Islet precursor cell (in vitro differentiated cells): ENCODE data around the gene A4GNT.
A peak's percentile ranks its signal among the peaks of the same experiment; 100 is the strongest.
"Not testable (repeated sequence)": the region's sequence is repeated elsewhere in the genome, so short reads cannot be mapped to it uniquely, and the experiment has no call there.

Experiments used
- DNase-seq: peaks from one replicate; pipeline ENCODE4 v3.0.0-alpha.2; 2018

Gene A4GNT

DNA sequence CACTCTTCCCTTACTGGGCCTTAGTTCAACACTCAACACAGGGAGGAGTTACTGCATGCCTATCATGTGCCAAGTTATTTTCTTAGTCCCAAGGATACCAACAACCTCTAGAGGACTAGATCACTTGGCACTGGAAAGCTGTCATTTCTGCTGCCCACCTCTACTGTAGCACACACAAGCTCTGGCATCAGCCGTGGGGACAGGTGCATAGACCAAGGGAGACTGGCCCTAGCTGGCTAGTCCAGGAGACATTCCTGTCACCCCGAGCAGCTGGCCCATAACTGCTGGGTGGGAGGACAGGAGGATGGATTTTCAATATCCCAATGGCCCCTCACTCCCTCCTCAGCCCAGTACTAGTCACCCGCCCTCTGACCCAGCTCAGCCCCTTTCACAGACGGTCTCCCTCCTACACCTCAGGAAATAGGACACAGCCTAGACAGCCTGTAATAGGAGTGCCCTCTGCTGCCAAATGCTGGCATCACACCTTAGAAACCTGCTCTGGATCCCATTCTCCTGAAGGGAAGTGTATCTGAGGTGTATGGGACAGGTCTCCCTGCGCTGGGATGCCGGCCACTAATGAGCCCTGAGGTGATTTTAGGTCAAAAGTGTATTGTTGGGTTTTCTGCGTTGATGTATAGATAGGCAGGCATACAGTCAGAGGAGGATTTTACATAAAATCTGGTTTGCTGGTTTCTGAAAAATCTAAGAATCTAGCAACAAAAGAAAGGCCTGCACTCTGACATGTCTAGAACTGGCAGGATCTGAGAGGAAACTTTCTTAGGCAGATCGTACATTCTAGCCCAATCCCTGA is 13.4 kb downstream of the A4GNT start:
- peak; percentile 94 for DNase-seq

DNA sequence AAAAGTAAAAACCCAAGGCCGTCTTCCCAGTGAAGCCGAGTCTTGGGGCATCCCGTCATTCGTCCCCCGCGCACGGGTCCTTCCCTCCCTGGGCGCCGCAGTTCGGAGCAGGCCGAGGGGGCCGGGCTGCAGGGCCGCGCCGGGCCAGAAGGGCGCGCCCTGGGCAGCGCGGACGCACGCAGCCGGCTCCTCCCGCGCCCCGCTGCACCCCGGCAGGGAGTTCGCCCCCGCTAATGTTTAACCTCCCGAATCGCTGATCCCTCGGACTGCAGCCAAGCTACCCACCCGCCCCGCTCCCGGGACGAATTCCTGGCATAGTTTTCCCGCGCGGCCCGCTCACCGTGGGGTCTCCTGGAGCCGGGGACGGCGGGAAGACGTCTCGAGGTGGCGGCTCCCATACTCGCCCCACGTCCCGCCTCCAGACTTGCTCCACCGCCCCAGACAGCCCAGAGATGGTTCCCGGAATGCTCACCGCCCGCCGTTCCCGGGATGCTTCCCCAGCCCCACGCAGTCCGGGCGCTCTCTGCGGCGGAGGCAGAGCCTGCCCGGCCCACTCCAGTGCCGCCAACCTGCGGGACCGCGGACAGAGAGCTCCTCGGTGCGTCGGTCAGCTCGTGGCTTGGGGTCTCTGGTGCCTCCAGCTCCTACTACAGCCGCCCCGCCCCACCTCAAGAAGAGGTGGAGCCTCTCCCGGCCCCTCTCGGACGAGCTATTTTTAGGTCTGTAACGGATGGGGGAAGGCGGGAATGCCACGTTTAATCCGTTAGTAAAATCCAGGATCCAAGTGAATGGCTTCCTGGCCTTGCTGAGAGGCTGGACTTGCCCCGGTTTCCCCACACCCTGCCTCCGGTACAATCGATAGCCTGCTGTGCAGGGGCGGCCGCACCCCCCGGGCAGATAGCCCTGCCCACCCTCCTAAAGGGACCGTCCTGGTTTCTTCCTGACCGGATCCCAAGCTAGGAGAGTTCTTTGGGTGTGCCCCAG is 16.9 kb downstream of the A4GNT start, which contains the start of gene DZIP1L:
DZIP1L (minus strand) TSS at position 621 of the 984 bp plus-strand sequence. CDS start 11,637 bp downstream, outside the sequence.
- DNase-seq: peak; percentile 91

DNA sequence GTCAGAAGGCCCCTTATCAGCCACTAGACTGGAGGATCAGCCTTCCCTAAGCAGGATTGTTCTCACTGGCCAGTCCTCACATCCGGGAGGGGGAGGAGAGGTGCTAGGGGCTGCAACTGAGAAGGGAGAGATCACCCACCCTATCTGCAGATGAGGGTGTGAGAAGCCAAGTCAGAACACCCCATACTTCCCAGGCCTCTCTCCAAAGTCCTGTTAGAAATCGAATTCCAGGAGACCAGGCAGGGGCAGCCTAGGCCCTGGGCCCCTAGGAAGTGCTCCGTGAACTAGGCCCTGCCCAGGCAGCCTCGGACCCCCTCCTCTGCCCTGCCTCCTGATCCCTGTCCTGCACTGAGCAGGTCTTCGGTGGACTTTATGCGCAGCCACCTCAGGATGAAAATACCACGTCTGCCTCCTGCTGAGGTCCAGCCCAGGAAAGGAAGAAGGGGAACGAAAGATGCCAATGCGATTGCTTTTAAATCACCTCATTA is 17.7 kb downstream of the A4GNT start:
- DNase-seq: peak; percentile 72

DNA sequence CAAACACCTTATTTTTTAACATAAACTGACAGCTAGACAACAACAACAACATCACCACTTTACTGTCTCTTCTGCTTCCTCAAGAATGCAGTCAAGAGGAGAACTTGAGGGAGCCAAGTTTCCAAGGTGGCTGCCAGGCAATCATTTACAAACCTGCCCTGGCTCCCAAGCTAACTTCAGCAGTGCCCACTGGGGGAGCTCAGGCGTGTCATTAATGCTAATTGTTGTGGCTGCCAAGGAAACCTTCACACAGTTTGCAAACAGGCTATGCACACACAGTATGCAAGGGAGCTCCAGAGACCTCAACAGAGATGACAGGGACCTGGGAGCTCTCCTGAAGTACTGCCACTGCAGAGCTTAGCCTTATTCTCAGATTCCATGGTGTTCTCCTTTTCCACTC is 18.9 kb downstream of the A4GNT start:
- peak; percentile 63 for DNase-seq

DNA sequence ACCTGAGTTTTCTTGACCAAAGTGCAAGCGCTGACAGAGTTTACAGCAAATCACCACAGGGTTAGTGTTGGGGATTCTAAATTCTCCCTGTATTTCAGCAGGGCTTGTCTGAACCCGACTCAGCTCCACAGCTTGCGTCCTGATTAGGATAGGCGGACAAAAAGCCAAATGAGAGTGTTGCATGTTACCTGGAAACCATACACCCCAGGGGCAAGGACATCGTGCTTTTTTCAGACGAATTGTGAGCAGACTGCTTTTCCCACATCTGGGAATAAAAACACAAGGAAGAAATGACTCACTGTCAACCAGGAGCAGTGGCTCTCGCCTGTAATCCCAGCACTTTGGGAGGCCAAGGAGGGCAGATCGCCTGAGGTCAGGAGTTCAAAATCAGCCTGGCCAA is 19.8 kb downstream of the A4GNT start:
- DNase-seq: peak; percentile 63

DNA sequence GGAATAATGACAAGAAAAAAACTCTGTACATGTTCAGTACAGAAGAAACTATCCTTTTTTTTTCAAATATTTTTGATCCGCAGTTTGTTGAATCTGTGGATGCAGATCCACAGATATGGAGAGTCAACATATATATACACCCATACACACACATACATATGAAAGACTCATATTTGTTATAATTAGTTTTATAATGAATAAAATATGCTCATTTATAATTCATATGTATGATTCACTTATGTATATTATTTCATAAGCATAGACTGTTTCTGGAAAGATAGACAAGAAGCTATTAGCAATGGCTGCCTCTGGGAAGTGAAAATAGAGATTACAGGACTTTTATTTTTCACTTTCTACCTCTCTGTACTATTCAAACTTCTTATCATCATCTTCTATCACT is 26.6 kb downstream of the A4GNT start:
- DNase-seq: no peak

DNA sequence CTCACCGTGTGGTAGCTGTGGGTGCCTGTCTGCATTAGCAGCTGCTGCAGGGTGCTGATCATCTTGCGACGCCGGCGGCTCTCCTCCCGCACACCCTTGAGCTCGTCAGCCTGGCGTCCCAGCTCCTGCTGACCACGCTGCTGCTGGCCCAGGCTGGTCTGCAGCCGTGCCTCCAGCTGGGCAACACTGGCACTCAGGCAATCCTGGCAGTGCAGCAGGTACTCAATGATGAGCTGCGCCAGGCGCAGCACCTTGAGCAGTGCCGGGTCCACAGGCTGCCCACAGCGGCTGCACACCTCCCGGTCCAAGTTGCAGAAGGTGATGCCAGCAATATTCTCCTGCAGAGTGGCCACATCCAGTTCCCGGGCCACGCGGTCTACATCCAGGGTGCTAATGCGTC is 28.7 kb downstream of the A4GNT start:
- DNase-seq: no peak

DNA sequence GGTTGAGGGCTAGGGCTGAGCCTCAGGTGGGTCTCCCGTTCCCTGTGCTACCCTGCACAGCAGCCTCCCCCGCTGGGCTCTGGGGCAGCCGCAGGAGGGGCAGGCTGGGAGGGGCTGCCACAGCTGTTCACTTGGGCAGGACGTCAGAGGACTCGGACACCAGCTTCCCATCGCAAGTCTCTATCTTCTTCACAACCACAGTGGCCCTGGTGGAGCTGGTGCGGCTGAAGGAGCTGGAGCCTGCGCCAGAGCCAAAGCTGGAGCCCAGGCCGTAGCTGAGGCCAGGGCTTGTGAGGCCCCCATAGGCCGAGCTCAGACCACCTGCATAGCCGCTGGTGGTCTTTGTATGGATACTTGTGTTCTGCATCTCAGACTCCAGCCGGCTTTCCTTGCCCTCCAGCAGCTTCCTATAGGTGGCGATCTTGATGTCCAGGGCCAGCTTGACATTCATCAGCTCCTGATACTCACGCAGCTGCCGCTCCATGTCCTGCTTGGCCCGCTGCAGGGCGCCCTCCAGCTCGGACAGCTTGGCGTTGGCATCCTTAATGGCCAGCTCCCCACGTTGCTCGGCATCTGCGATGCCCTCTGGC is 30.7 kb downstream of the A4GNT start:
- not testable (repeated sequence) for DNase-seq

DNA sequence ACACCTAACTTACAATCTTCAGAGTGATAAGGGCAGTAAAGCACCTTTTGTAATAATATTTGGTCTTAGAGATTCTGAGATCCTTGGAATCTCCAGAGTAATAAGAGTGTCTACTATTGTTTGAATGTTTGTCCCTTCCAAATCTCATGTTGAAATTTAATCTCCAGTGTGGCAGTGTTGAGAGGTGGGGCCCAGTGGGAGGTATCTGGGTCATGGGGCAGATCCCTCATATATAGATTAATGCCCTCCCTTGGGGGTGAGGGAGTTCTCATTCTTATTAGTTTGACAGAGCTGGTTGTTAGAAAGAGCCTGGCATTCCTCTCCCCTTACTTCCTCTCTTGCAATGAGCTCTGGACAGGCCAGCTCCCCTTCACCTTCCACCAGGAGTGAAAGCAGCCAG is 32.8 kb downstream of the A4GNT start:
- no peak for DNase-seq

DNA sequence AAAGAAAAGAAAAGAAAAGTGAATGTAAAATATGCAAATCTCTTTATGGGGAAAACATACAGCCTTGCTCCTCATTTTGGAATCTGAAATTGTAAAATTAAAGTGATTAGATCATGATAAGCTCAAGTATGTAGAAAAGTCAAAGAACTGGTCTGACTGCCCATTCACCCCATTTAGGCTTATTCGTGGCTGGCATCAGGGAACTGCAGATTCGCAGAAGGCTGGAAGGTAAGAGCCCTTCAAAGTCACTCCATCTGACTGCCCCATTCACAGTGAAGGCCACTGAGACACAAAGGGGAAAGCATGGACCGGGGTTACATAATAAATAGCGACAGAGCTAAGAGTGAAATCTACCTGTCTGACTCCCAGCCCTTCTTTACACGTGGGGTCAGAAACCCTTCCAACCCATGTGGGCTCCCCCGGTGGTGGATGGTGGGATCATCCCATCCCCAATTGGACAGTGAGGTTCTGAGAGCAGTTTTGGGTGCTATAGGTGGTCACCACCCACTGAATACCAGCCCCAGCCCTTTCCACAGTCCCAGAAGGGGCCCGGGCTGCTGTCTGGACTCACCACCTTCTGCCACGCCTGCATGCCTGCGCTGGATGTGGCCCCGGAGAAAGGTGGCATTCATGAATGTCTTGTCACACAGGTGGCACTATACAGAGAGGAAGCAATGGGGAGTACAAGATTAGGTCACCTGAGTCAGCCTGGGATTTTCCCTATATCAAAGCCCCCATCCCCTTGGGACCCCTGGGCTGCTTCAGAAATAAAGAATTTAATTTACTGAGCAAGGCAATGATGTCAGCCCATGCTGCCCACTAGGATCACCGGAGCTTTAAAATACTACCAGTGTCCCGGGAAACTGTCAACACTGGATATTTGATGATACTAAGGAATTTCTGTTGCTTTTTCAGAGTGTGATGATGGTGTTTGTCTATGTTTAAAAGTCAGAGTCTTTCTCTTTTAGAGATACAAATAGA is 34.7 kb downstream of the A4GNT start:
- no peak for DNase-seq

DNA sequence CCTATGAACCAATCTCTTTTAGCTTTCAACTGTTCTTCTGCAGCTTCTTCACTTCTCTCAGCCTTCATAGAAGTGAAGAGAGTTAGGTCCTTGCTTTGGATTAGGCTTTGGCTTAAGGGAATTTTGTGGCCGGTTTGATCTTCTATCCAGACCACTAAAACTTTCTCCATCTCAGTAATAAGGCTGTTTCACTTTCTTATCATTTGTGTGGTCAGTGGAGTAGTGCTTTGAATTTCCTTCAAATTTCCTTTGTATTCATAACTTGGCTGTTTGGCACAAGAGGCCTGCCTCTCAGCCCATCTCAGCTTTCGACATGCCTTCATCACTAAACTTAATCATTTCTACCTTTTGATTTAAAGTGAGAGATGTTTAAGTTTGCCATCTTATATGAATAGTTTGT is 38.5 kb downstream of the A4GNT start:
- DNase-seq: no peak

DNA sequence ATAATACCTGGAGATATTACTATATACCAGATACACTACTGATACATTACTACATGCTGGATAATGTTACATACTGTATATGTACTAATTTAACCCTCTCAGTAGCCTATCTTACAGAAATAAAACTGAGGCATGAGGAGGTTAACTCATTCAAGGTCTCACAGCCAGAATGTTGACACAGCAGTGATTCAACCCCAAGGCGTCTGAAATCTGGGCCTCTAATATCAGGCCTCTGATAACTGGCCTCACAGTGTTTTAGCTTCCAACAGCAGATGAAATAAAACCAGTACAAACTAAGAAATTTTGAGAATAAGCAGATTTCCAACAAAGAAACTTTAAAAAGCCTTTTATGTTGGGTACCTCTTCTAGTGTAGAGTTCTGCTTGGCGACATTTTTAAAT is 40.2 kb downstream of the A4GNT start:
- no peak for DNase-seq

DNA sequence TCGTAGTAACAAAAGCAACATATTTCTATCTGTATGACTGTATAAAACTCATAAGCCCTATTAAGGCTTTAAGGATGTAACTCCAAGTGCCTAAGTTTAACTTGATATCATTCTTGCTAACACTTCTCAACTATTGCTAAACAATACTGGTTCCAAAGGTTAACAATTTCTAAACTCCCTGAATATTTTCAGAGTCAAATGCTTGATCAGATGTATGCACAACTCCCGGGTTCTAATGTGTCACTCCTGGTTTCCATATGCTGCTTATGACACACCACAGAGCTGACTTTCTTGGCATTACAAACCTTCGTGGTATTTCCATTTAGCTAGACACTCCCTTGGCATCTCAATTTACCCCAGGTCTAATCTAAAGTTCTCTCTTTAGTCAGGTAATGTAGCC is 43.1 kb downstream of the A4GNT start:
- no peak for DNase-seq

DNA sequence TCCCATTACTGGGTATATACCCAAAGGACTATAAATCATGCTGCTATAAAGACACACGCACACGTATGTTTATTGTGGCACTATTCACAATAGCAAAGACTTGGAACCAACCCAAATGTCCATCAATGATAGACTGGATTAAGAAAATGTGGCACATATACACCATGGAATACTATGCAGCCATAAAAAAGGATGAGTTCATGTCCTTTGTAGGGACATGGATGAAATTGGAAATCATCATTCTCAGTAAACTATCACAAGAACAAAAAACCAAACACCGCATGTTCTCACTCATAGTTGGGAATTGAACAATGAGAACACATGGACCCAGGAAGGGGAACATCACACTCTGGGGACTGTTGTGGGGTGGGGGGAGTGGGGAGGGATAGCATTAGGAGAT is 46.4 kb downstream of the A4GNT start:
- not testable (repeated sequence) for DNase-seq

DNA sequence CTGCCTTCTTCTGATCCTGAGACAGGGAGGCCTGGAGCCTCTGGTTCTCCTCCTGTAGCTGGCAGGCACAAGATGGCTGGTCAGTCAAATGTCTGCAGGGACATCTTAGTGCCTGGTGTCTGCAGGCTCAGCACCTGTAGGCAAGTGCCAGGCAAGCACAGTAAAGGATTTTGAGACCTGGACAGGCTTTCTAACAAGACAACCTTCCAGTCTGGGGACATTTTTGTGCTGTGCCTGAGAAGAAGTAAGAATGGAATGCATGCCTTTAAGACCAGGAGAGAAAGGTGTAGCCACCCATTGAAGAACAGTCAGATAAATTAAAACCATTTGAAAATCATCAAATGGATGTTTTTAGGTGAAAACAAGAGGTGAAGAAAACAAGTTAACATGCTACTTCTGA is 48.0 kb downstream of the A4GNT start:
- DNase-seq: no peak

DNA sequence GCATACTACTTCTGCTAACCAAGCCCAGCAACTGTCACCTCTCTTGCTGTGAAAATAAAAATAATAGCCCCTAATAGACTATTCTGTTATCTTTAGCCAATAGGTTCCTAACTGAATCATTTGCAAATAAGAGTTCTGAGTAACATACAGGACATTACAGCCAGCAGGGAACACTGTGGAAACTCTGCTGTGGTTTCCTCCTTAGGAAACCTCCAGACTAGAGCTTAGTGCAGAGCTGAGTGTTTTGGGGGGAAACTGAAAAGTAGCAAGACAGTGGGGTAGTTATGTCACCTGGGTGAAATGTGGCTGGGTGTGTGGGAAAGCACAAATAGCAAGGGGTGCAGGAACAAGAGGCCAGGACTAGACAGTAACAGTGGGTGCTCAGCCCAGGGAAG is 49.2 kb downstream of the A4GNT start:
- no peak for DNase-seq

DNA sequence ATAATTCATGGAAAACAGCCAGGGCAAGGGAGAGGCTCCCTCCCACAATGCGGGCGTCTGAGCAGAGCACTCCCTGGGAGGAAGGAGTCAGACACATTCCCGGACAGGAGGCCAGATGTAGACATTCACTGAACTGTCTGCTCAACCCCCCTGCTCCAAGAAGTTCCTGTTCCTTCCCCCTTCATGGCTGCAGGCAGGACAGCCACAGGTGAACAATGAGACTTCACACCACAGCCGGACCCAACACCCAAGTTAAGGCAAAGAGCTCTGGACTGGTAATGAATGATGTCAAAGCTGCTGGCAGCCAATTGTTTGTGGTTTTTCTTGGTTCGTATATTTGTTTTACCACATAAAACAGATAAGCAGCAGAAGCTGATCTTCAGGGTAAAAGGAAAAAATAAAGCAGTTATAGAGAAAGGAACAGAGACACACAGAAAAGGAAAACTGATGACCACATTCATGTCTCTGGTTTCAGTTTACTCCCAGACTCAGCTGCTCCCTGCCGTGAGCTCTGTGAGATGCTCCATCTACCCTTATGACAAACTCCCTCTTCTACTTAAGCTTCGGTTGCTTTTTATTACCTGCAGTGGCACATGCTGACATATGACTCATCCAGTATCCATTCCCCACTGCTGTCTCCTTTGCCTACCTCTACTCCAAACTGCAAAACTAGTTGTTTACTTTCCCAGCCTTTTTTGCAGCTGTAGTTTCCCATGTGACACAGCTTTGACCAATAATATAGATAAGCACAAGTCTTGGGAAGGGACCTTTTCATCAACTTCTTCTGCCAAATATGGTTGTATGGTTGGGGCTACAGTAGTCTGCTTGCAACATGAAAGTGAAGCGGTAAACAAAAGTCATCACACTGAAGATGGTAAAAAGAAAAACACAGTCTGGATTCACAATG is 49.9 kb downstream of the A4GNT start:
- peak; percentile 91 for DNase-seq

DNA sequence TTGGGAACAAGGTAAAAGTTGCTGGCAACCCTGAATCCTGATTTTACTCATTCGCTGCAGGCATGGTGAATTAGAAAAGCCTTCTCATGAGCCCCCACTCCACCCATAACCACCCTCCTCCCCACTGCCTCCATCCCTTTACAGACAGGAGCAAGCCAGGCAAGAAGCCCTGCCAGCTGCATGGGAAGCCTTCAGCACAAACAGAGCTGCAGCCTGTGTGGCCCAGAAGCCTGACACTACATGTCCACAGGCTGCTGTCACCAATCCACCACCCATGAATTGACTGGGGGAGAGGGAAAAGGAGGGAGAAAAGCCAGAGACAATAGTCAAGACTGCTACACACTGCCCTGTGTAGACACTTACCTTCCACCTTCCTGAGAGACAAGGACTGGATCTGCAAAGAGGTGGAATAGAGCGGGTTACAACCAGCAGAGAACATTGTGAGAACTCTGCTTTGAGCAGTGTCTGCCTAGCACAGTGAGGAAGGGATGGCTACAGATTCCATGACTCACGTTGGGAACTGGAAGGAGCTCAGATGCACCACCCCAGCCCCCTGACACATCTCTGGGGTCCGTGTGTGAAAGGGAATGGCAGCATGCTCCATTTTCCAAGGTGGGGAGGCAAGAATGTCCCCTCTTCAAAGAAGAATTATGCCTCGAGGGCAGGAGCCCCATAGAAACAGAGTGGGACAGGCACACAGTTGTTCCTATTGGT is 50.7 kb downstream of the A4GNT start:
- no peak for DNase-seq

DNA sequence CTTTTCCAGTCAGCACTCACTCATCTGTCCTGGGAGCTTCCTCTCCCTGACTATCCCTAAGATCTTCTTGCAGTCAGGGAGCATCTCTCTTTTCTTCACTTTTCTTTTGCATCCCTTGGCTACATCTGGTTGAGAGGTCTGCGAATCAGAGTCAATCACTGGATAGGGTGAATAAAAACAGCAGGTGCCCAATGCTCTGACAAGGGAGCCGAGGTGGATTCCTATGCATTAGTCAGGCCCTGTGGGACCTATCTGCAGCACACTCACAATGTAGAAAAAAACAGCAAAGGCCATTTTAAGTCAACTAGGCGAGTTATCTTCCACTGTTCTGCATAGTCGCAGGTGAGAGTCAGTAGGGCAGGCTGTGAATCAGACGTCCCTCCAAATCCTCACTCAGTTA is 52.3 kb downstream of the A4GNT start:
- peak; percentile 49 for DNase-seq

DNA sequence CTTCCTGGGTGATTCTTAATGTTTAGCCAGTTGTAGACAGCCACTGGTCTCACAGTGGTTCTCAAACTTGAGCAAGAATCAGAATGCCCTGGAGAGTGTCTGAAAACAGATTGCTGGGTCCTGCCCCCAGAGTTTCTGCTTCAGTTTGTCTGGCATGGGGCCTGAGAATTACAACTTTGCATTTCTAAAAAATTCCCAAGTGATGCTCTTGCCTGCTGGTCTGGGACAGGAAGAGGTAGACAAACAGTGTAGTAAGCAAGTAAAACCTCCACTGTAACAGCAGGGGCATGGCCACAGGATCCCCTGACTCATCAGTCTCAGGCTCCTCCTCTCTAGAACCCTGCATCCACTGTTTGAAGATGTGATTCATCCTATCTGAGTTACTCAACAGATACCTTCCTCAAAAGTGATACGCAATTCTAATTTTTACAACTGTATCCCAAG is 53.3 kb downstream of the A4GNT start:
- DNase-seq: peak; percentile 81
